MM.1S (cell line): ENCODE results near the gene ADGRD1.

ENCODE experiments used
- CTCF ChIP-seq: fragments of 300-600 bp; sonication (generic); IDR thresholded peaks from 2 replicates; pipeline ENCODE4 v1.5.1; 2016; ENCODE audit warnings: antibody characterized with exemption, low read length, mixed read lengths
- EZH2phosphoT487 ChIP-seq: fragments of 300-600 bp; sonication (generic); IDR thresholded peaks from 2 replicates; pipeline ENCODE4 v1.6.1; 2018; ENCODE audit warnings: antibody characterized with exemption, low read length

GRCh38 chr12:131033886-131034482 is 80.3 kb downstream of the ADGRD1 start:
- TF ChIP-seq EZH2phosphoT487 (no peak), CTCF (no peak)
